Keratinocyte (primary cell): ENCODE results near the gene ZNF148. TPM values are rescaled to one million over a fixed set of nuclear protein-coding genes. Genes with fewer than 3 reads are reported as not detected.

Experiments
- DNase-seq: peaks from one replicate; pipeline ENCODE4 v3.0.0-alpha.2; 2011; ENCODE audit warnings: low read depth, missing footprints, low spot score
- FAIRE-seq: peaks from 2 replicates; lab custom pipeline; 2011; peaks lifted over from hg19 to GRCh38; lab: Jason Lieb, UNC
- H2AFZ ChIP-seq: 2 replicates; pipeline ENCODE4 v1.6.0; 2012; ENCODE audit warnings: low read length, control low read depth, inconsistent platforms; ENCODE audit not compliant: control insufficient read depth
- H3K27ac ChIP-seq: 2 replicates; pipeline ENCODE4 v1.5.1; 2011; ENCODE audit warnings: low read length; ENCODE audit not compliant: control insufficient read depth, insufficient read depth
- H3K27me3 ChIP-seq: 3 replicates; pipeline ENCODE4 v1.6.0; 2011; ENCODE audit warnings: low read length; ENCODE audit not compliant: control insufficient read depth, insufficient read depth; ENCODE audit errors: extremely low read depth
- H3K36me3 ChIP-seq, 2 experiments: 2 replicates in 1 of 2; 3 replicates in 1 of 2; pipeline ENCODE4 v1.5.1; 2011; ENCODE audit warnings: low read length in 2 of 2, mild to moderate bottlenecking in 1 of 2; ENCODE audit not compliant: control insufficient read depth in 2 of 2, insufficient read depth in 2 of 2; ENCODE audit errors: extremely low read depth in 1 of 2
- H3K4me1 ChIP-seq: 3 replicates; pipeline ENCODE4 v1.5.1; 2011; ENCODE audit warnings: low read length; ENCODE audit not compliant: control insufficient read depth, insufficient read depth; ENCODE audit errors: extremely low read depth
- H3K4me2 ChIP-seq: 3 replicates; pipeline ENCODE4 v1.6.0; 2011; ENCODE audit warnings: low read depth, low read length; ENCODE audit not compliant: control insufficient read depth, insufficient read depth; ENCODE audit errors: extremely low read depth
- H3K4me3 ChIP-seq, 3 experiments: fragments of 200-600 bp in 1 of 3; sonication (generic) in 1 of 3; 2 replicates in 2 of 3; 3 replicates in 1 of 3; pipeline ENCODE4 v1.5.1; 2011 to 2016; ENCODE audit warnings: low read length in 3 of 3, mild to moderate bottlenecking in 3 of 3, control low read depth in 2 of 3, inconsistent platforms in 1 of 3, low read depth in 1 of 3, mixed read lengths in 1 of 3, mixed run types in 1 of 3, moderate library complexity in 1 of 3; ENCODE audit not compliant: control insufficient read depth in 2 of 3, insufficient read depth in 2 of 3; ENCODE audit errors: extremely low read depth in 1 of 3
- H3K79me2 ChIP-seq: 2 replicates; pipeline ENCODE4 v1.6.0; 2012; ENCODE audit warnings: low read length; ENCODE audit not compliant: control insufficient read depth, insufficient read depth
- H3K9ac ChIP-seq: 3 replicates; pipeline ENCODE4 v1.6.0; 2011; ENCODE audit warnings: low read length; ENCODE audit not compliant: control insufficient read depth, insufficient read depth; ENCODE audit errors: extremely low read depth
- H3K9me1 ChIP-seq: 3 replicates; pipeline ENCODE4 v1.6.0; 2011; ENCODE audit warnings: low read length; ENCODE audit not compliant: control insufficient read depth, insufficient read depth; ENCODE audit errors: extremely low read depth
- H3K9me3 ChIP-seq: 2 replicates; pipeline ENCODE4 v1.5.1; 2012; ENCODE audit warnings: low read depth, low read length; ENCODE audit not compliant: control insufficient read depth
- H4K20me1 ChIP-seq: 3 replicates; pipeline ENCODE4 v1.6.0; 2011; ENCODE audit warnings: low read length; ENCODE audit not compliant: control insufficient read depth, insufficient read depth; ENCODE audit errors: extremely low read depth
- EZH2 ChIP-seq: IDR thresholded peaks from one replicate; pipeline ENCODE4 v1.6.1; 2012; ENCODE audit warnings: inconsistent platforms, mild to moderate bottlenecking, low read length, moderate library complexity
- dilution Hi-C: fragments of 300-500 bp; cut with MboI; formaldehyde crosslinking; loops from one replicate; pipeline ENCODE4 v1.7.0; 2020; ENCODE audit warnings: low sequenced_read_pairs; ENCODE audit not compliant: extremely low pct_ligation_motif_present
- polyA plus RNA-seq, 5 experiments: library from polyadenylated mRNA; depleted of rRNA in 3 of 5; stranded (reverse) in 3 of 5; stranded (forward) in 1 of 5; unstranded in 1 of 5; fragments of >200 nt; gene quantifications; 1 replicate in 1 of 5; 2 replicates in 3 of 5; 3 replicates in 1 of 5; pipeline versions ENCODE4 v1.2.1 to v1.2.3, GENCODE V29; 2011 to 2012; ENCODE audit warnings: missing spikeins in 2 of 5, low read depth in 1 of 5, low replicate concordance in 1 of 5
- TF ChIP-seq, protein P1 (sequence below), 3 experiments: IDR thresholded peaks in 1 of 3; conservative IDR thresholded peaks in 1 of 3; optimal IDR thresholded peaks in 1 of 3; 2 replicates in 2 of 3; 3 replicates in 1 of 3; pipeline versions ENCODE3 to v1.5.1; 2011; ENCODE audit warnings: low read length in 3 of 3, mild to moderate bottlenecking in 3 of 3, moderate library complexity in 2 of 3, control low read depth in 1 of 3, inconsistent platforms in 1 of 3; ENCODE audit not compliant: insufficient read depth in 2 of 3; ENCODE audit errors: extremely low read depth in 1 of 3

The ZNF148 gene
- polyA plus RNA-seq, 1 donor (not counting 4 experiments of a cell fraction or from before 2014, with no cell fraction given) = 21.4 TPM

DNA sequence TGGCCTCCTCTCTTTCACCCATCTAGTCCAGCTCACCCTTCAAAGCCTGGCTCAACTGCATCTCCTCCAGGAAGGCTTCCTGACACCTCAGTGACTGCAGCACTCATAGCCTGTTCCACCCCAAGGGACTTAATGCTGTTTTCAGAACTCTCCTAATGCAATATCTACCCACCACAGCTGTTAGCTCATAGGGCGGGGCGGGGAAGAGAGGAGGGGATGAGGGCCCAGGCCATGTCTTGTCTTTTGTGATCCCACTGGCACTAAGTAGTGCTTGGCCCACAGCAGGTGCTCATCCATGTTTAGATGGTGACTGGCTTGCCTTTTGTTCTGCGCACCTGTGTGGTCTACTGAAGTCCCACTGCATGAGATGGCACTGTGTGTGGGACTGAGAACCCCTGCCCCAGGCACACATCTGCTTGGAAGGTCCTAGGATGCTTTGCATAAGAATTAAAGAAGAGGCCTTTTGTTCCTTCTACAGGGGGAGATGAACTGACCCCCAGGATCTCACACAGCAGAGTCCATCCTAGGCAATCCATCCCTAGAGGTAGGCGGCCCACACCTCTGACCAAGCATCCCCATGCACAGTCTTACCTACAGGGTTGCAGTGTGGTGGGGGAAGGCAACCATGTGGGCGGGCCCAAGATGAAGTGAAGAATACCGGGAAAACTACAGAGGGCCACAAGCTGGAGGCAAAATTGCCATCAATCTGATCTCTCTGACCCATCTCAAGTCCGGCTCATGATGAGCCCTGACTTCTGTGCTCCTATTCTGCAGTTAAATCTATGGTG is 185.6 kb downstream of the ZNF148 start:
- no peak for DNase-seq
- FAIRE-seq = no peak
- no peak overlapping the region for H2AFZ ChIP-seq
- H3K9ac ChIP-seq = no peak overlapping the region
- no peak overlapping the region for H3K4me2 ChIP-seq
- no peaks in the 10 kb centered on the region for H3K79me2 ChIP-seq
- peaks cover 17 to 22% of the 10 kb centered on the region in 2 experiments for H3K36me3 ChIP-seq
- H4K20me1 ChIP-seq = no peaks in the 10 kb centered on the region
- no peak overlapping the region for H3K4me3 ChIP-seq
- H3K27me3 ChIP-seq = no peaks in the 10 kb centered on the region
- TF ChIP-seq, protein P1, sequence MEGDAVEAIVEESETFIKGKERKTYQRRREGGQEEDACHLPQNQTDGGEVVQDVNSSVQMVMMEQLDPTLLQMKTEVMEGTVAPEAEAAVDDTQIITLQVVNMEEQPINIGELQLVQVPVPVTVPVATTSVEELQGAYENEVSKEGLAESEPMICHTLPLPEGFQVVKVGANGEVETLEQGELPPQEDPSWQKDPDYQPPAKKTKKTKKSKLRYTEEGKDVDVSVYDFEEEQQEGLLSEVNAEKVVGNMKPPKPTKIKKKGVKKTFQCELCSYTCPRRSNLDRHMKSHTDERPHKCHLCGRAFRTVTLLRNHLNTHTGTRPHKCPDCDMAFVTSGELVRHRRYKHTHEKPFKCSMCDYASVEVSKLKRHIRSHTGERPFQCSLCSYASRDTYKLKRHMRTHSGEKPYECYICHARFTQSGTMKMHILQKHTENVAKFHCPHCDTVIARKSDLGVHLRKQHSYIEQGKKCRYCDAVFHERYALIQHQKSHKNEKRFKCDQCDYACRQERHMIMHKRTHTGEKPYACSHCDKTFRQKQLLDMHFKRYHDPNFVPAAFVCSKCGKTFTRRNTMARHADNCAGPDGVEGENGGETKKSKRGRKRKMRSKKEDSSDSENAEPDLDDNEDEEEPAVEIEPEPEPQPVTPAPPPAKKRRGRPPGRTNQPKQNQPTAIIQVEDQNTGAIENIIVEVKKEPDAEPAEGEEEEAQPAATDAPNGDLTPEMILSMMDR (optimal IDR thresholded peaks at IDR 0.05 in 1 of 3, IDR thresholded peaks at IDR 0.05 in 1 of 3, conservative IDR thresholded peaks at IDR 0.05 in 1 of 3; ENCODE audit: extremely low read depth in 1 of 3, insufficient read depth in 2 of 3, low read length in 3 of 3) = no peak
- H3K9me3 ChIP-seq = no peaks in the 10 kb centered on the region
- H3K27ac ChIP-seq = no peak overlapping the region
- H3K4me1 ChIP-seq = peaks cover 8% of the 10 kb centered on the region
- no peaks in the 10 kb centered on the region for H3K9me1 ChIP-seq
- dilution Hi-C loops = no loop called here

DNA sequence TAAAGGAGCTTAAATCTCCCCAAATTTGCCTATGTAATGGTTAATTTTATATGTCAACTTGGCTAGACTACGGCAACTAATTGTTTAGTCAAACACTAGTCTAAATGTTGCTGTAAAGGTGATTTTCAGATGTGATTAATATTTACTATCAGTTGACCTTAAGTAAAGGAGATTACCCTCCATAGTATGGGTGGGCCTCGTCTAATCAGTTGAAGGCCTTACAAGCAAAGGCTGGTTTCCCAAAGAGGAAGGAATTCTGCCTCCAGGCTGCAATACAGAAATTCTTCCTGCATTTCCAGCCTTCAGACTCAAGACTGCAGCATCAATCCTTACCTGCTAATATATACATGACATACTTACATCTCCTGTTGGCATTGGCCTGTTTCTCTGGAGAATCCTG is 186.2 kb downstream of the ZNF148 start:
- dilution Hi-C loops = no loop called here
- Histone ChIP-seq H3K9ac (no peak overlapping the region), H3K4me3 (no peak overlapping the region), H3K36me3 (peaks cover 17 to 22% of the 10 kb centered on the region in 2 experiments), H3K4me1 (peaks cover 2% of the 10 kb centered on the region), H3K27ac (no peak overlapping the region), H4K20me1 (no peaks in the 10 kb centered on the region), H3K27me3 (no peaks in the 10 kb centered on the region), H3K79me2 (no peaks in the 10 kb centered on the region), H3K9me3 (no peaks in the 10 kb centered on the region), H3K4me2 (no peak overlapping the region), H2AFZ (no peak overlapping the region), H3K9me1 (no peaks in the 10 kb centered on the region)
- FAIRE-seq = no peak
- no peak for DNase-seq
- no peak for TF ChIP-seq EZH2
- TF ChIP-seq, protein P1 (optimal IDR thresholded peaks at IDR 0.05 in 1 of 3, IDR thresholded peaks at IDR 0.05 in 1 of 3, conservative IDR thresholded peaks at IDR 0.05 in 1 of 3; ENCODE audit: extremely low read depth in 1 of 3, insufficient read depth in 2 of 3, low read length in 3 of 3) = no peak
